Heart left ventricle (tissue), 16 donors: Measurements from ENCODE around the gene SMPD3. TPM values are rescaled to one million over a fixed set of nuclear protein-coding genes. Genes with fewer than 3 reads are reported as not detected.

Experiments
- ATAC-seq, 4 donors: fragments of 200-7000 bp; cut with Tn5 transposase; one replicate each; pipeline ENCODE4 v1.9.1; 2020 to 2022; ENCODE audit warnings: moderate library complexity in 4 of 4, mild to moderate bottlenecking in 3 of 4, moderate number of reproducible peaks in 1 of 4
- DNase-seq, 5 donors: peaks; one replicate each; pipeline ENCODE4 v3.0.0-alpha.2; 2020
- H3K27ac ChIP-seq, 12 donors: fragments of 200-600 bp; sonication (generic) in 4 of 12; one replicate each; pipeline versions ENCODE4 v1.5.0 to v1.8.0; 2016 to 2022; ENCODE audit warnings: mild to moderate bottlenecking in 2 of 12
- H3K27me3 ChIP-seq, 9 donors: fragments of 200-600 bp; sonication (generic) in 2 of 9; one replicate each; pipeline versions ENCODE4 v1.5.1 to v1.8.0; 2016 to 2022; ENCODE audit warnings: mild to moderate bottlenecking in 3 of 9
- H3K36me3 ChIP-seq, 9 donors: fragments of 200-600 bp; sonication (generic) in 2 of 9; one replicate each; pipeline versions ENCODE4 v1.5.0 to v1.8.0; 2018 to 2022; ENCODE audit warnings: mild to moderate bottlenecking in 2 of 9
- H3K4me1 ChIP-seq, 12 donors: fragments of 200-600 bp; sonication (generic) in 4 of 12; one replicate each; pipeline versions ENCODE4 v1.5.0 to v1.8.0; 2016 to 2022; ENCODE audit warnings: mild to moderate bottlenecking in 3 of 12
- H3K4me3 ChIP-seq, 12 donors: fragments of 200-600 bp; sonication (generic) in 4 of 12; one replicate each; pipeline versions ENCODE4 v1.5.0 to v1.8.0; 2017 to 2022; ENCODE audit warnings: mild to moderate bottlenecking in 9 of 12, moderate library complexity in 4 of 12
- H3K9me3 ChIP-seq, 12 donors: fragments of 200-600 bp; sonication (generic) in 4 of 12; one replicate each; pipeline versions ENCODE4 v1.5.0 to v1.8.0; 2016 to 2022; ENCODE audit warnings: mild to moderate bottlenecking in 1 of 12
- POLR2A ChIP-seq, 2 donors: fragments of 450-650 bp; IDR thresholded peaks; one replicate each; pipeline ENCODE4 v1.6.1; 2017; ENCODE audit warnings: antibody characterized with exemption in 2 of 2, mild to moderate bottlenecking in 2 of 2, moderate library complexity in 2 of 2
- WGBS, 4 donors: extraction: QIAGEN DNeasy Blood & Tissue Kit in 2 of 4; methylation state at CpG; one replicate each; pipeline versions ENCODE4 v1.1.5 to v1.1.7; 2013 to 2018; 5-methylcytosine and 5-hydroxymethylcytosine counted together
- intact Hi-C, 10 donors: fragments of 100-400 bp; cut with DNase I; formaldehyde crosslinking; loops; one replicate each; pipeline versions ENCODE4 v1.11.1 to v1.14.2; 2022
- polyA plus RNA-seq, 2 donors: library from polyadenylated mRNA; stranded (reverse); fragments of 200-250 nt; gene quantifications; one replicate each; pipeline ENCODE4 v1.2.3, GENCODE V29; 2013
- total RNA-seq, 9 donors: library from RNA; depleted of rRNA in 2 of 9; stranded (reverse); fragments of >200 nt in 2 of 9; fragmentation: NEBNext Ultra II Directional in 3 of 9; extraction: Animal tissue kit (Norgen Biotek cat#: 25700) in 3 of 9; gene quantifications; one replicate each; pipeline versions ENCODE4 v1.1.0 to v1.2.4, GENCODE V29; 2016 to 2023
- TF ChIP-seq, protein P1 (sequence below), 12 donors: fragments of 200-600 bp; sonication (generic) in 4 of 12; IDR thresholded peaks; one replicate each; pipeline versions ENCODE4 v1.5.0 to v1.8.0; 2018 to 2022; ENCODE audit warnings: antibody characterized with exemption in 12 of 12, mild to moderate bottlenecking in 5 of 12
- donor health status: ischemic (EF 13 %, LVEDD 7.1; RV severe dilation, severe dysfunction).
- donor health status: healthy with polysubstance abuse.
- donor health status: DM: no; HTN: yes; CAD: no.
- donor health status: DM: no; HTN: no; CAD: no.
- donor health status: ischemic (EF 25% LVEDD 6.9; RV normal size, moderate dysfunction).
- donor health status: ischemic (EF 25% LVEDD 5.7; RV mildly dilated, moderate dysfunction).
- donor health status: healthy.
- donor health status: DM: yes; HTN: yes; CAD: no.
- donor health status: ischemic (EF 35%, LVEDD 5.7; RV mildly dilated, moderate dysfunction).
- donor health status: nonischemic (EF 11% LVEDD 7.7; RV severe dilation, severe dysfunction).
- donor health status: DM: yes; HTN: yes; CAD: no.
- donor health status: PGD.
- donor health status: ischemic (EF 29% LVEDD 5.4; RV normal size, mild dysfunction).
- donor health status: nonischemic (EF 23%, LVEDD 6.1; RV moderate dilation, normal function).

Gene SMPD3
- total and polyA plus RNA-seq, 11 donors = 0.07 to 14.4 (median 0.17) TPM; not detected in 3

DNA sequence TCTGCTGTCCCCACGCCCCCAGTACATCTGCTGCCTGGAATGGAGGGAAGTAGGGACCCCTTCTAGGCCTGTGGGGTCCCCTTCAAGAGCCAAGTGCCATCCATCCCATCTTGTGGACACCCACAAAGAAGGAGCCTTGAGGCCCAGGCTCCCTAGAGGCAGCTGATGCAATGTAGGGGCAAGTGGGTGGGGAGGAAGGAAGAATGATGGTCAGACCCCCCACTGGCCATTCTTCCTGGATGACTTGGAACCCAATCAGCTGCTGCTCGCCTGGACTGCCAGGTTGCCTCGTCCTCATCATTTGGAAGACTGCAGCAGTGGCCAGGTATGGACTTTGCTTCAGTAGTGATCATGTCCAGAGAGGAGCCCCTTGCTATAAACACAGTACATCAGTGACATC is 48.9 kb downstream of the SMPD3 start:
- ATAC-seq (no peak), DNase-seq (peak in 1 of 5 donors; percentile 20)
- Histone ChIP-seq H3K4me3 (no peak overlapping the region), H3K27me3 (no peaks in the 10 kb centered on the region), H3K9me3 (no peaks in the 10 kb centered on the region), H3K27ac (no peak overlapping the region), H3K36me3 (no peaks in the 10 kb centered on the region), H3K4me1 (no peaks in the 10 kb centered on the region)
- no peak for TF ChIP-seq POLR2A (IDR thresholded peaks at IDR 0.05)
- TF ChIP-seq, protein P1, sequence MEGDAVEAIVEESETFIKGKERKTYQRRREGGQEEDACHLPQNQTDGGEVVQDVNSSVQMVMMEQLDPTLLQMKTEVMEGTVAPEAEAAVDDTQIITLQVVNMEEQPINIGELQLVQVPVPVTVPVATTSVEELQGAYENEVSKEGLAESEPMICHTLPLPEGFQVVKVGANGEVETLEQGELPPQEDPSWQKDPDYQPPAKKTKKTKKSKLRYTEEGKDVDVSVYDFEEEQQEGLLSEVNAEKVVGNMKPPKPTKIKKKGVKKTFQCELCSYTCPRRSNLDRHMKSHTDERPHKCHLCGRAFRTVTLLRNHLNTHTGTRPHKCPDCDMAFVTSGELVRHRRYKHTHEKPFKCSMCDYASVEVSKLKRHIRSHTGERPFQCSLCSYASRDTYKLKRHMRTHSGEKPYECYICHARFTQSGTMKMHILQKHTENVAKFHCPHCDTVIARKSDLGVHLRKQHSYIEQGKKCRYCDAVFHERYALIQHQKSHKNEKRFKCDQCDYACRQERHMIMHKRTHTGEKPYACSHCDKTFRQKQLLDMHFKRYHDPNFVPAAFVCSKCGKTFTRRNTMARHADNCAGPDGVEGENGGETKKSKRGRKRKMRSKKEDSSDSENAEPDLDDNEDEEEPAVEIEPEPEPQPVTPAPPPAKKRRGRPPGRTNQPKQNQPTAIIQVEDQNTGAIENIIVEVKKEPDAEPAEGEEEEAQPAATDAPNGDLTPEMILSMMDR (IDR thresholded peaks at IDR 0.05) = no peak
- intact Hi-C loops = loop anchor here in 2 of 10 donors (5.0 kb wide), 2 partner anchors 108 to 113 kb away; no protein-coding TSS in a partner anchor
- 91 to 96% (median 93%) methylated on average over 2 to 3 of the region's 3 CpGs for WGBS, 4 donors

DNA sequence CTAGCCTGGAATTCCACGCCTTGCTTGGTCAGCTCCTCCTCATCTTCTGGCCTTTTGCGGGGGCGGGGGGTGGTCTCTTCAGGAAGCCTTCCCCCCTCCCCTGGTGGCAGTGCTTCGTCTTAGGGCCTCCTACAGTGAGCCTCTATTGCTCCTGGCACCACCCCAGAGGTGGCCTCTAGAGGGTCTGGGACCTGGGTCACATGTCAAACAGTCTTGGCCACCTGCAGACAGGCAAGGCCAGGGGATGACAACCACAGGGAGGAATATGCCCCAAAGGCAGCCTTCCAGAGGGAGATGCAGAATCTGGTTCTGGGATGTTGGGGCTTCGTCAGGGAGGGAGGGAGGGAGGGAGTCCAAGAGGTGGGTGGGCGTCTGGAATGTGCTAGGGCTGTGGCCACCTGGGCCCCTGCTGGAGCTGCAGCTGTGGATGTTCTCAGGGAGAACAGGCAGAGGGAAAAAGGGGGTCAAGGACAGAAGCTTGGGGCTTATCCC is 50.6 kb downstream of the SMPD3 start:
- Histone ChIP-seq H3K4me3 (no peak overlapping the region), H3K27ac (no peak overlapping the region), H3K27me3 (no peaks in the 10 kb centered on the region), H3K9me3 (no peaks in the 10 kb centered on the region), H3K36me3 (no peaks in the 10 kb centered on the region), H3K4me1 (no peaks in the 10 kb centered on the region)
- intact Hi-C loops = loop anchor here in 6 of 10 donors (2.0 to 5.0 kb wide), 4 partner anchors 109 to 115 kb away; no protein-coding TSS in a partner anchor
- 60 to 70% (median 64%) methylated on average over 6 of the region's 6 CpGs for WGBS, 4 donors
- peak in 1 of 5 donors; percentile 24 for DNase-seq
- ATAC-seq = no peak
- no peak for TF ChIP-seq POLR2A (IDR thresholded peaks at IDR 0.05)
- TF ChIP-seq, protein P1 (IDR thresholded peaks at IDR 0.05) = no peak

DNA sequence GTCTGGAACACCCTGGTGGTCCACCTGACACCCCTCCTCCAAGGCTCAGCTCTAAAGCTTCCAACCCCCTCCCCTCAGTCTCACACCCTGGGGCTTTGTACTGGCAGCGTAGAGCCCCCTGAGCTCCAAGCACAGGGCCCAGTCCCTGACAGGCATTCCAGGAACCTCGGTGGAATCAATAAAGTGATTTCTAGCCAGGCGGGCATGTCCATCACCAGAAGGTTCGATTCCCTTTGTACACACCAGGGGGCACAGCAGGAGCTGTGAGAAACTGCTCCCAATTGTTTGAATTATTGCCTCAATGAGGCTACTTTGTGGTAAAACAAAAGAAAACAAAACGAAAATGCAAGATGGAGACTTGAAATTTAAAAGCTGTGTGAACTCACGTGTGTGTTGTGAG is 51.8 kb downstream of the SMPD3 start:
- DNase-seq = peak in 1 of 5 donors; percentile 30
- intact Hi-C loops = loop anchor here in 9 of 10 donors (1.0 to 5.0 kb wide), 5 partner anchors 110 to 116 kb away; no protein-coding TSS in a partner anchor
- 36 to 57% (median 37%) methylated on average over 6 of the region's 6 CpGs for WGBS, 4 donors

DNA sequence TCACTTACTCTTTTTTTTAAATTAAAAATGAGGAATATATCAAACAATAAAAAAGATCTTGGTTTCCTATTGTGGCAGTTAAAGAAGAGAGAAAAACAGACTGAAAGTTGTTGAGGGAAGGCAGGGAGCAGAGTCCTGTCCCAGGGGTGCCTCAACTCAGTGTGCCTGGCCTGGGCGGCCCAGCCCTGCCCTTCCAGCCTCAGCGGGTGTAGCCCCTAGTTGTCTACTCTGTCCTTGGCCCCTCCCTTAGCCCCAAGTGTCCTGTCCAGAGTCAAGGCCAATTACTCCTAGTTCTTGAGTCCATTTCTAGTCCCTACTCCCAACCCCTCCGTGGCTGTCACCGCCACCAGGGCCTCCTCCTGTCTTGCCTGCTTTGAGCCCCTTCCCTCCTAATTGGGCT is 52.5 kb downstream of the SMPD3 start:
- DNase-seq (peak in 1 of 5 donors; percentile 37), ATAC-seq (no peak)
- Histone ChIP-seq H3K27ac (no peak overlapping the region), H3K4me3 (no peak overlapping the region), H3K36me3 (no peaks in the 10 kb centered on the region), H3K27me3 (no peaks in the 10 kb centered on the region), H3K9me3 (no peaks in the 10 kb centered on the region), H3K4me1 (no peaks in the 10 kb centered on the region)
- intact Hi-C loops = loop anchor here in 9 of 10 donors (1.0 to 5.0 kb wide), 5 partner anchors 111 to 116 kb away; no protein-coding TSS in a partner anchor
- 70 to 92% (median 85%) methylated on average over 4 of the region's 4 CpGs for WGBS, 4 donors
- TF ChIP-seq, protein P1 (IDR thresholded peaks at IDR 0.05) = no peak
- TF ChIP-seq POLR2A (IDR thresholded peaks at IDR 0.05) = no peak

More for the DNA sequence above, 51.8 kb downstream of the SMPD3 start:
- H3K4me1 ChIP-seq = no peaks in the 10 kb centered on the region
- peak in 1 of 4 donors; percentile 24 for ATAC-seq
- H3K4me3 ChIP-seq = no peak overlapping the region
- H3K27me3 ChIP-seq = no peaks in the 10 kb centered on the region
- TF ChIP-seq, protein P1 (IDR thresholded peaks at IDR 0.05) = peak; percentile 42 to 67 (median 51)
- TF ChIP-seq POLR2A (IDR thresholded peaks at IDR 0.05) = no peak
- H3K9me3 ChIP-seq = no peaks in the 10 kb centered on the region
- no peak overlapping the region for H3K27ac ChIP-seq
- H3K36me3 ChIP-seq = no peaks in the 10 kb centered on the region
